CMK (cell line): ENCODE measurements around the gene SLC8A1.

Experiments used
- DNase-seq: peaks from one replicate; pipeline ENCODE4 v3.0.0-alpha.2; 2010; ENCODE audit warnings: low read depth

SLC8A1 gene

GRCh38 chr2:40150266-40150665, 301.6 kb downstream of the SLC8A1 start:
- DNase-seq, result no peak

- DNase-seq, result no peak
These were observed 303.6 kb downstream of the SLC8A1 start for GRCh38 chr2:40148334-40148733.

GRCh38 chr2:40147360-40147759, 304.5 kb downstream of the SLC8A1 start:
- no peak for DNase-seq

- DNase-seq, result no peak
These were observed 307.9 kb downstream of the SLC8A1 start for GRCh38 chr2:40144022-40144421.

GRCh38 chr2:40138314-40138713, 313.6 kb downstream of the SLC8A1 start:
- DNase-seq, result no peak

GRCh38 chr2:40131081-40131704, 320.7 kb downstream of the SLC8A1 start:
- DNase-seq, result no peak

- no peak for DNase-seq
These were observed 321.5 kb downstream of the SLC8A1 start for GRCh38 chr2:40130251-40130994.

- DNase-seq, result no peak
These were observed 322.2 kb downstream of the SLC8A1 start for GRCh38 chr2:40129725-40130124.

GRCh38 chr2:40128796-40129195, 323.1 kb downstream of the SLC8A1 start:
- no peak for DNase-seq

GRCh38 chr2:40127890-40128557, 323.9 kb downstream of the SLC8A1 start:
- no peak for DNase-seq

GRCh38 chr2:40127146-40127545, 324.7 kb downstream of the SLC8A1 start:
- no peak for DNase-seq

- no peak for DNase-seq
These were observed 325.9 kb downstream of the SLC8A1 start for GRCh38 chr2:40126006-40126405.

GRCh38 chr2:40123746-40124145, 328.1 kb downstream of the SLC8A1 start:
- DNase-seq, result no peak

- no peak for DNase-seq
These were observed 328.6 kb downstream of the SLC8A1 start for GRCh38 chr2:40123326-40123725.

- DNase-seq, result no peak
These were observed 330.9 kb downstream of the SLC8A1 start for GRCh38 chr2:40120957-40121356.

- DNase-seq, result no peak
These were observed 331.9 kb downstream of the SLC8A1 start for GRCh38 chr2:40120026-40120425.

- no peak for DNase-seq
These were observed 333.3 kb downstream of the SLC8A1 start for GRCh38 chr2:40118622-40119021.

GRCh38 chr2:40115894-40116293, 336.0 kb downstream of the SLC8A1 start:
- no peak for DNase-seq

GRCh38 chr2:40115348-40115747, 336.5 kb downstream of the SLC8A1 start:
- DNase-seq, result no peak

- no peak for DNase-seq
These were observed 337.9 kb downstream of the SLC8A1 start for GRCh38 chr2:40113997-40114396.

- no peak for DNase-seq
These were observed 338.5 kb downstream of the SLC8A1 start for GRCh38 chr2:40113272-40113968.

GRCh38 chr2:40109381-40109780, 342.5 kb downstream of the SLC8A1 start:
- no peak for DNase-seq

GRCh38 chr2:40108851-40109250, 343.0 kb downstream of the SLC8A1 start:
- DNase-seq, result no peak
